Neuronal stem cell (in vitro differentiated cells): ENCODE results near the gene BLOC1S2. TPM values are rescaled to one million over a fixed set of nuclear protein-coding genes. Genes with fewer than 3 reads are reported as not detected.

Source experiments
- small RNA-seq: library from polyadenylated mRNA; stranded (forward); fragments of <200 nt; extraction: miRNeasy Mini kit (QIAGEN cat#:217004); gene quantifications from one replicate; pipeline ENCODE3, GENCODE V24; 2013; ENCODE audit not compliant: insufficient read depth

Gene BLOC1S2

Small RNAs within 50 kb of the gene (small RNA-seq; reads per million reads assigned to genes)
- gene RNU6-422P (not detected), gene SNORA12 (not detected)
